Left kidney (tissue), 8 donors: ENCODE measurements around the gene GADD45A. TPM values are rescaled to one million over a fixed set of nuclear protein-coding genes. Genes with fewer than 3 reads are reported as not detected.
"Not testable (repeated sequence)": the region's sequence is repeated elsewhere in the genome, so short reads cannot be mapped to it uniquely, and the experiment has no call there.

Experiments
- DNase-seq: peaks from one replicate; pipeline ENCODE4 v3.0.0-alpha.2; 2013
- long read RNA-seq, 8 donors: transcript quantifications; one replicate each; lab custom pipeline, GENCODE V29; 2026
- polyA plus RNA-seq: library from polyadenylated mRNA; unstranded; fragments of 120-200 nt; gene quantifications from one replicate; pipeline ENCODE4 v1.2.1, GENCODE V29; 2013; ENCODE audit not compliant: insufficient read length

The GADD45A gene
- 113 TPM for polyA plus RNA-seq
- long read RNA-seq, donor 1, transcript GADD45A-202 (4 exons, 1,496 nt): major isoform, 34 of 42 reads
- long read RNA-seq, donor 1, partial matches to known transcripts: 5 of 42 reads
- long read RNA-seq, donor 1, other reads (novel, unspliced or antisense): 0 of 42 reads
- long read RNA-seq, donor 2, transcript GADD45A-202 (4 exons, 1,496 nt): major isoform, 22 of 23 reads
- long read RNA-seq, donor 2, partial matches to known transcripts: 0 of 23 reads
- long read RNA-seq, donor 2, other reads (novel, unspliced or antisense): 0 of 23 reads
- long read RNA-seq, donor 3, transcript GADD45A-202 (4 exons, 1,496 nt): major isoform, 47 of 49 reads
- long read RNA-seq, donor 3, partial matches to known transcripts: 0 of 49 reads
- long read RNA-seq, donor 3, other reads (novel, unspliced or antisense): 0 of 49 reads
- long read RNA-seq, donor 4, partial matches to known transcripts: 8 of 10 reads
- long read RNA-seq, donor 4, other reads (novel, unspliced or antisense): 0 of 10 reads
- long read RNA-seq, donor 5, transcript GADD45A-202 (4 exons, 1,496 nt): major isoform, 85 of 171 reads
- long read RNA-seq, donor 5, partial matches to known transcripts: 85 of 171 reads
- long read RNA-seq, donor 5, other reads (novel, unspliced or antisense): 0 of 171 reads
- long read RNA-seq, donor 6, transcript GADD45A-202 (4 exons, 1,496 nt): major isoform, 34 of 105 reads
- long read RNA-seq, donor 6, partial matches to known transcripts: 71 of 105 reads
- long read RNA-seq, donor 6, other reads (novel, unspliced or antisense): 0 of 105 reads
- long read RNA-seq, donor 7, transcript GADD45A-202 (4 exons, 1,496 nt): major isoform, 69 of 79 reads
- long read RNA-seq, donor 7, partial matches to known transcripts: 9 of 79 reads
- long read RNA-seq, donor 7, other reads (novel, unspliced or antisense): 0 of 79 reads
- long read RNA-seq, donor 8, transcript GADD45A-202 (4 exons, 1,496 nt): major isoform, 19 of 35 reads
- long read RNA-seq, donor 8, partial matches to known transcripts: 16 of 35 reads
- long read RNA-seq, donor 8, other reads (novel, unspliced or antisense): 0 of 35 reads

- peak; percentile 98 for DNase-seq
These were observed at the start of gene GADD45A for GRCh38 chr1:67685067-67685557. TSS of gene GADD45A (plus strand) at chr1:67685201. CDS start at chr1:67685495, 294 bp downstream.

- DNase-seq: no peak
These were observed 48.9 kb upstream of the GADD45A start for GRCh38 chr1:67636146-67636545.

DNA sequence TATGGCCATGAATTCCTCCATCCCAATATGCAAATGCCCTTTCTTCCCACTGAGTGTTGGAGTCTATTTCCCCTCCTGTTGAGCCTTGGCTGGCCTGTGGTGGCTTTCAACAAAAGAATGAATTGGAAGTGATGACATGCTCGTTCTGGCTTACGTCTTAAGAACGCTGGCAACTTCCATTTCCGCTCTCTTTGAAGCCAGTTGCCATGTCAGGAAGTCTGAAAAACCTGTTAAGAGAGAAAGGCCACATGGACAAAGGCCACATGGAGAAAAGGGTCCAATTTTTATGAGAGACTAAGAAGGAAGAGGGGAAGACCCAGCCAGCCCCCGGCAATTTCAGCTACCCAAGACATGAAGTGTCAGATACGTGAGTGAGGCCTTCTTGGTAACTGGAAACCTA is 45.6 kb upstream of the GADD45A start:
- DNase-seq: no peak

GRCh38 chr1:67642629-67643028 is 42.4 kb upstream of the GADD45A start:
- DNase-seq: no peak

GRCh38 chr1:67644566-67644965 is 40.4 kb upstream of the GADD45A start:
- no peak for DNase-seq

DNA sequence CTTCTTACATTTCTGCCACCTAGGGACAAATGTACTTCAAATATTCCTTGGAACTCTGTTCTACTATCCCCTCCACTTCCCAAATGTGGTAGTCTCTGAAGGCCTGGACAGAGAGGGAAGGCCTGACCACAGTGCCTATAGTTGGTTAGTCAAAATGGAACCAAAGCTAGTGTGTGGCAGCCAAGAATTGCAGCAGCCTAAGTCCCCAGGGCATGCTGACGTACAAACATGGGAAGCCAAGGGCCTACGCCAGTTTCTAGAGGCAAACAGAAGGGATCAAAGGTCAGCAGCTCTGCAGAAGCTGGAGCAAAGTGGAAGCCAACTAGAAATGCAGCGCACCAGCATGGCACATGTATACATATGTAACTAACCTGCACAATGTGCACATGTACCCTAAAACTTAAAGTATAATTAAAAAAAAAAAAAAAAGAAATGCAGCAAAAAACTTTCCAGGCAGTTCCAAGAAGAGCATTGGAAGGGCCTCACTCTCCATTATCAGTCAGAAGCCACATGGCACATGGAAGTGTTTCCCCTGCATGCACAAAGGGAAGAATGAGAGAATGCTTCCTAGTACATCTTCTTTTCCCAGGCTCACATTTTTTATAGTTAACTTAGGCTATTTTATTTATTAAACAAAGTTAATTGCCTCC is 39.4 kb upstream of the GADD45A start:
- no peak for DNase-seq

DNA sequence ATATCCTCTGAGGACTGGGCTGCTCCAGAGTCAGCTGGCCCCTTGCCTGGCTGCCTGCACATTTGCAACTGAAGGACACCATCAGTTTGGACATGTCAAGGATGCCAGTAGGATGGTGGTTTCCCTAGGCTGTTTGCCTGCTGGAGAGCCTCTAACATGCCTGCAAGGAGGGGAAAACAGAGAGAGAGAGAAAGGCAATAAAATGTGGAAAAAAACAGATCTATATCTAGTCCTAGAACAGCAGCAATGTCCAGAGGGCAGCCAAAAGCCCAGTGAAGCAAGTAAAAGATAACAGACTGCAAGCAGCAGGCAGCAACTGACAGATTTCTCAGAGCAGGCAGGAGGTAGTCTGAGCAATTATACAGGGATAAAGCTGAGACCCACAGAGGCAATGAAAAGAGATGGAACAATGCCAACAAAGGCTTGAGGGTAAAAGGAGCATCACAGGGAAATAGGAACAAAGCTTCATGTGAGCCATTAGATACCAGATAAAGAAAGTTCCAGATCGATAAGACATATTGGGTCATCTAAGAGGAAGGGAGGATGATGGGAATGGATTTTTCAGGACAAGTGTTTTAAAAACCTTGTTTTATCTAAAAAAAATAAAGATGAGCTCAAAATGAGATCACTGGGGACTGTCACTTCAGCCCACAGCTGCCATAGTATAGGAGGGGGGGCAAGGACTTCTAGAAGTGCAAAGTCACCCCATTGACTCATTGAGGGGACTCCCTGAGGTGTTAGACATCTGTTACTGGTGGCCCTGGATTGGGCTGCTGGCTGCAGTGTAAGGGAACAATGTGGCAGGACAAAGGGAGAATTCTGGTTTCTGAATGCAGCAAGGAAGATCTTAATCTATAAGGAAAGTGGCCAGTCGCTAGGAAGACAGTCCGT is 38.6 kb upstream of the GADD45A start:
- peak; percentile 14 for DNase-seq

DNA sequence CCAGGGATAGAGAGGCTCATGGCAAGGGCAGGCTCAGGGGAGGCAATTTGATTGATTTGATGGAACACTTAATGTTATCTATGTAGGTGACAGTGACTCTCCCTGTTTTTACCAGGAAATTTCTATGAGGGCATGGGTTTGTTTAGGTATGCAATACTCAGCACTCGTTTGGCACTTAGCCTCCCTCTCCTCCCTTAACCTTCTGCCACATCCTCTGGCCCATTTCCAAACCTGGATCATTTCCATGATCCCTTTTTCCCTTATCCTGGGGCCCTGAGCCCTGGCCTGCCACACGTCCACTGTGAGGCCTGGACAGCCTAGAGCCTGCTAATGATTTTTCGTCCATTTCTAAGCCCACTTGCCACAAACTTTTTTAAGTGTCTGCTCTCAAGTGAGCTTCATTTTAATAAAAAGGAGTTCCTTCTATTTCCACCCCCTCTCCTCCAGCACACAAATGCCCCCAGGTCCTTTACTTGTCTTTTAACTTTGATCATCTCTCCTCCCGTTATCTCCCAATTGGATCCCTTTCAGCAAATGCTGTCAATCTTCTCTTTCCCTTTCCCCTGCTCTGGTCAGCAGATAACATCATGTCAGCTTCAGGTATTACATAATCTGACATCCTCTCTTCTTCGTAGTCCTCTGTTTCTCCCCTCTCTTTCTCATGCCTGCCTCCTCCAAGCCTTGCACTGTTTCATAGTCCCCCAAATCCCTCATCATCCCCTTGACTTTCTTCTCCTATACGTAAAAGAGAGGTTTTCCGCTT is 37.8 kb upstream of the GADD45A start:
- DNase-seq: no peak

GRCh38 chr1:67647814-67648358 is 37.1 kb upstream of the GADD45A start:
- no peak for DNase-seq

GRCh38 chr1:67648582-67649326 is 36.2 kb upstream of the GADD45A start:
- no peak for DNase-seq

- no peak for DNase-seq
These were observed 34.9 kb upstream of the GADD45A start for GRCh38 chr1:67650061-67650460.

DNA sequence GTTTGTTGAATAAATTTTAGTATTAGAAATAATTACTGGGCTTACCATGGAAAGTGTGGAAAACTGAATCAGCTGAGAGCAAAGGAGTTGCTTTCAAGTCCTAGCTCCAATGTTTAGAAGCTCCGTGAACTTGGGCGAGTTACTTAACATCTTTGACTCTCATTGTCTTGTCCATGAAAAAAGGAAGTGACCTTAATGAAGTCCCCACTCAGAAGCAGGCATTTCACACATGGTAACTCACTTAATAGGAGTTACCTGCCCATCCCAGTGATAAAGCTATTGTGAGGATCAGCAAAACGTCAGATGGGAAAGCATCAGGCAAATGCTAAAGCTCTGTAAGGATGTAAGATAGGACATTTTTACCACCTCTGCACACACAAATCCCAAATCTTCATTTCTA is 34.0 kb upstream of the GADD45A start:
- DNase-seq: no peak

- peak; percentile 18 for DNase-seq
These were observed 32.2 kb upstream of the GADD45A start for GRCh38 chr1:67652800-67653199.

DNA sequence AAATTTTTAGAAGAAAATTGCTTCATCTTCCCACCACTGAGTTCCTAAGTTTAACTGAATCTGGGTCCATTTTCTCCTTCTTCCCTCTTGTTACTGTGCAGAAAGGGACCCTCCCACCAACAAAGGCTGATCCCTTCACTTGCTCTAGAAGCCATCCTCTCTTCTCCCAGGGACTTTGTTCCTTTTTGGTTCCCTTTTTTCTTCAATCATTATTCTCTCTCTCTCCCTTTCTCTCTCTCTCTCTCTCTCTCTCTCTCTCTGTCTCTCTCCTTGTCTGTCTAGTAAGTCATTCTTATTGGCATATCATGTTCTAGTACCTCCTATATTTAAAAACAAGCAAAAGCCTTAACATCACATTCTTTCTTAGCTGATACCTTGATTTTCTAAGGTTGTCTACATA is 31.7 kb upstream of the GADD45A start:
- DNase-seq: no peak

GRCh38 chr1:67655581-67655980 is 29.4 kb upstream of the GADD45A start:
- no peak for DNase-seq

DNA sequence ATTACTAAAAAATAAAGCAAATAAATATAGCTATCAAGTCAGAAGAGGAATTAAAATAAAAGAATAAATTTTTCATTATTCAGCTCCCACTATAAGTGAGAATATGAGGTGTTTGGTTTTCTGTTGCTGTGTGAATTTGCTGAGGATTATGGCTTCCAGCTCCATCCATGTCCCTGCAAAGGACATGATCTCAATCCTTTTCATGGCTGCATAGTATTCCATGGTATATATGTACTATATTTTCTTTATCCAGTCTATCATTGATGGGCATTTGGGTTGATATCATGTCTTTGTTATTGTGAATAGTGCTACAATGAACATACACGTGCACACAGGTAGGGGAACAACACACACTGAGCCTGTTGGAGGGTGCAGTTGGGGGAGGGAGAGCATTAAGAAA is 27.8 kb upstream of the GADD45A start:
- not testable (repeated sequence) for DNase-seq

- no peak for DNase-seq
These were observed 25.8 kb upstream of the GADD45A start for GRCh38 chr1:67659229-67659628.

DNA sequence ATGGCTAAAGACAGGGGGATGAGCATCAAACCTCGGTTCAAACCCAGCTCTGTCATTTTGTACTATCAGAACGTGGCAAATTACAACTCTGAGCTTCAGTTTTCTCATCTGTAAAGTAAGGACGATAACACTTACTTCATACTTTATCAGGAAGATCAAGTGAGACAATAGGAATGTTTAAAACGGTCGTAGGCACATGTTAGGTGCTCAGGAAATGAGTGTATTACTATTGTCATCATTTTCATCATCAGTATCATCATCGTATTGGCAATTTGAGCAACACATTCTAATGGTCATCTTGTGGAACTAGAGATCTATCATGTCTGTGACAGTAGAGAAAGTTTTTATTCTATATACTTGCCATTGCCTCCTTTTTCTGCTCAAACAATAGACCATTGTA is 22.1 kb upstream of the GADD45A start:
- no peak for DNase-seq

DNA sequence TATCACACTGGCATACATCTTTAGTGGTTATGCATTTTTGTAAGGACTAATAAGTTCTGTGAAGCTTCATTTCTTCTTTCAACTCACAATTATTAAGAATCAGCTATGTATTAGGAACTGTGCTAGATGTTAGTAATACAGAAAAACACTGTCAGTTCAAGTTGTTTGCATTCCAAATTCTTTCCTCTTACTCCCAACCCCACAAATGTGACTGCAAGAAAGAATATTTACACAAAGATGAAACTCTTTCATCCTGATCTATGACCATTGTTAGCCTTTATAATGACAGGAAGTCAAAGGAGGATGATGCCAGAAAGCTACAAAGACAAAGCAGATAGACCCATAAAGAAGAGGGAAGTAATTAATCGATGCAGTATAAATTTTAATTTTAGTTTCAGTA is 21.0 kb upstream of the GADD45A start:
- DNase-seq: no peak
